ENCODE data around the gene BIVM.

DNA sequence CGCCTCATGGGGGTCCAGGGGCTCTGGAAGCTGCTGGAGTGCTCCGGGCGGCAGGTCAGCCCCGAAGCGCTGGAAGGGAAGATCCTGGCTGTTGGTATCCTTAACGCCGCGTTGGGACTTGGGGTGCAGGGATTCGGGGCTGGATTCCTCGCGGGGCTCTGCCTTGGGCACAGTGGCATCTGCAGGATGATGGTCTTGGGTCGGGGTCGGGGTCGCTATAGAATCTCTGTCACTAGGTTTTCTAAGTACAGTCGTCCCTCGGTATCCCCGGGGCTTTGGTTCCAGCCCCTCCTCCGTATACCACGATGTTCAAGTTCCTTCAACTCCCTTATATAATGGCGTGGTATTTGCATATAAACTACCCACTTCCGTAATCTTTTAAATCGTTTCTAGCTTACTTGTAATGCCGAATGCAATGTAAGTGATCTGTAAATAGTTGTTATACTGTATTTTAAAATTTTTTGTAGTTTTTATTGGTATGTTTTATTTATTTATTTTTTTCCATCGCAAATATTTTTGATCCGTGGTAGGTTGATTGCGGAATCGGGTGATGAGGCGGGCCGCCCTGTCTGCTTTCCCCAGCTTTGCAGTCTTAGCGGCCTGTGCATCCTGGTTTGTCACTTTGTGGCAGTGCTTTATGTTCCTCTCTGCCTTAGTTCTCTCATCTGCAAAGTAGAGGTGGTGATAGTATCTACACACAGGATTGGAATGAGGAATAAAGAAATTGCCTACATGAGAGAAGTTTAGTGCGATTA is 47.5 kb downstream of the BIVM start:
- TF ChIP-seq, protein P1, sequence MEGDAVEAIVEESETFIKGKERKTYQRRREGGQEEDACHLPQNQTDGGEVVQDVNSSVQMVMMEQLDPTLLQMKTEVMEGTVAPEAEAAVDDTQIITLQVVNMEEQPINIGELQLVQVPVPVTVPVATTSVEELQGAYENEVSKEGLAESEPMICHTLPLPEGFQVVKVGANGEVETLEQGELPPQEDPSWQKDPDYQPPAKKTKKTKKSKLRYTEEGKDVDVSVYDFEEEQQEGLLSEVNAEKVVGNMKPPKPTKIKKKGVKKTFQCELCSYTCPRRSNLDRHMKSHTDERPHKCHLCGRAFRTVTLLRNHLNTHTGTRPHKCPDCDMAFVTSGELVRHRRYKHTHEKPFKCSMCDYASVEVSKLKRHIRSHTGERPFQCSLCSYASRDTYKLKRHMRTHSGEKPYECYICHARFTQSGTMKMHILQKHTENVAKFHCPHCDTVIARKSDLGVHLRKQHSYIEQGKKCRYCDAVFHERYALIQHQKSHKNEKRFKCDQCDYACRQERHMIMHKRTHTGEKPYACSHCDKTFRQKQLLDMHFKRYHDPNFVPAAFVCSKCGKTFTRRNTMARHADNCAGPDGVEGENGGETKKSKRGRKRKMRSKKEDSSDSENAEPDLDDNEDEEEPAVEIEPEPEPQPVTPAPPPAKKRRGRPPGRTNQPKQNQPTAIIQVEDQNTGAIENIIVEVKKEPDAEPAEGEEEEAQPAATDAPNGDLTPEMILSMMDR (IDR thresholded peaks at IDR 0.05) = no peak
- TF ChIP-seq EZH2 (IDR thresholded peaks at IDR 0.05) = no peak

All from neural progenitor cell (in vitro differentiated cells).